NCI-H345 treated with DMSO at 0.1 percent for 48 hours (cell line): ENCODE results near the gene ETS2.
"Not testable (repeated sequence)": the region's sequence is repeated elsewhere in the genome, so short reads cannot be mapped to it uniquely, and the experiment has no call there.

Experiments
- DNase-seq: peaks from one replicate; lab custom pipeline; 2025; ENCODE audit not compliant: unreplicated experiment; lab: John Stamatoyannopoulos, UW

The ETS2 gene

GRCh38 chr21:38834725-38835124 is 29.0 kb downstream of the ETS2 start:
- DNase-seq, result no peak

GRCh38 chr21:38837806-38838461 is 32.2 kb downstream of the ETS2 start:
- no peak for DNase-seq

- DNase-seq, result no peak
Observed at GRCh38 chr21:38838598-38839327, 33.0 kb downstream of the ETS2 start.

- no peak for DNase-seq
Observed at GRCh38 chr21:38839328-38840286, 33.9 kb downstream of the ETS2 start.

GRCh38 chr21:38840456-38841300 is 34.9 kb downstream of the ETS2 start:
- no peak for DNase-seq

GRCh38 chr21:38841472-38841871 is 35.7 kb downstream of the ETS2 start:
- no peak for DNase-seq

- no peak for DNase-seq
Observed at GRCh38 chr21:38842079-38842478, 36.4 kb downstream of the ETS2 start.

GRCh38 chr21:38843379-38843778 is 37.6 kb downstream of the ETS2 start:
- DNase-seq, result no peak

- no peak for DNase-seq
Observed at GRCh38 chr21:38843806-38844503, 38.2 kb downstream of the ETS2 start.

GRCh38 chr21:38845374-38845773 is 39.6 kb downstream of the ETS2 start:
- not testable (repeated sequence) for DNase-seq

GRCh38 chr21:38847556-38847955 is 41.8 kb downstream of the ETS2 start:
- DNase-seq, result no peak

- DNase-seq, result no peak
Observed at GRCh38 chr21:38848187-38848609, 42.5 kb downstream of the ETS2 start.

GRCh38 chr21:38849776-38850175 is 44.0 kb downstream of the ETS2 start:
- DNase-seq, result no peak

GRCh38 chr21:38850277-38850951 is 44.7 kb downstream of the ETS2 start:
- no peak for DNase-seq

- DNase-seq, result no peak
Observed at GRCh38 chr21:38851101-38851500, 45.4 kb downstream of the ETS2 start.

- DNase-seq, result no peak
Observed at GRCh38 chr21:38852278-38852677, 46.5 kb downstream of the ETS2 start.

GRCh38 chr21:38852708-38853107 is 47.0 kb downstream of the ETS2 start:
- no peak for DNase-seq

GRCh38 chr21:38853421-38853919 is 47.7 kb downstream of the ETS2 start:
- DNase-seq, result no peak

- no peak for DNase-seq
Observed at GRCh38 chr21:38857152-38857825, 51.6 kb downstream of the ETS2 start.
